Measurements from ENCODE around the gene SPECC1.

GRCh38 chr17:20141198-20141972, 132.2 kb downstream of the SPECC1 start:
- no peak for TF ChIP-seq EZH2 (IDR thresholded peaks at IDR 0.05; ENCODE audit: insufficient read depth, poor library complexity, severe bottlenecking)
- no peak for TF ChIP-seq EZH2phosphoT487 (IDR thresholded peaks at IDR 0.05; ENCODE audit: insufficient read depth, low read depth)

Data from GM23248 (cell line).